ENCODE measurements around the gene CST11. TPM values are rescaled to one million over a fixed set of nuclear protein-coding genes. Genes with fewer than 3 reads are reported as not detected.

The CST11 gene
- total and polyA plus RNA-seq, 11 donors: not detected

- H3K27ac ChIP-seq: no peak overlapping the region
- intact Hi-C loops (cut with DNase I): no loop called here
- no peak for ATAC-seq
These were observed 43.7 kb downstream of the CST11 start for GRCh38 chr20:23408957-23409356.

GRCh38 chr20:23407781-23408464 lies 44.8 kb downstream of the CST11 start:
- no peaks in the 10 kb centered on the region for H3K9me3 ChIP-seq
- TF ChIP-seq POLR2A (IDR thresholded peaks at IDR 0.05): no peak
- H3K4me3 ChIP-seq: no peak overlapping the region
- H3K27ac ChIP-seq: no peak overlapping the region
- intact Hi-C loops (cut with DNase I): no loop called here
- DNase-seq: no peak
- H3K36me3 ChIP-seq: peaks cover 0 to 3% (median 0%) of the 10 kb centered on the region in 9 donors
- 75 to 80% (median 79%) methylated on average over 2 of the region's 2 CpGs for WGBS, 4 donors
- no peak for ATAC-seq
- H3K27me3 ChIP-seq: no peaks in the 10 kb centered on the region
- peaks cover 0 to 61% (median 34%) of the 10 kb centered on the region in 12 donors for H3K4me1 ChIP-seq

More at GRCh38 chr20:23408957-23409356, 43.7 kb downstream of the CST11 start:
- no peak for DNase-seq
- no peak for TF ChIP-seq CTCF (IDR thresholded peaks at IDR 0.05)
- no peak for TF ChIP-seq POLR2A (IDR thresholded peaks at IDR 0.05)
- H3K9me3 ChIP-seq: no peaks in the 10 kb centered on the region
- WGBS, 4 donors: 93 to 95% (median 95%) methylated on average over 2 of the region's 2 CpGs
- peaks cover 0 to 59% (median 32%) of the 10 kb centered on the region in 12 donors for H3K4me1 ChIP-seq
- no peak overlapping the region for H3K4me3 ChIP-seq
- no peaks in the 10 kb centered on the region for H3K27me3 ChIP-seq
- H3K36me3 ChIP-seq: peaks cover 0 to 3% (median 0%) of the 10 kb centered on the region in 9 donors

GRCh38 chr20:23406880-23407279 lies 45.8 kb downstream of the CST11 start:
- ATAC-seq (no peak), DNase-seq (no peak)
- WGBS, 4 donors: 90 to 100% (median 96%) methylated on average over 1 of the region's 1 CpG
- no peak overlapping the region for H3K27ac ChIP-seq
- intact Hi-C loops (cut with DNase I): no loop called here
- no peaks in the 10 kb centered on the region for H3K9me3 ChIP-seq
- peaks cover 0 to 53% (median 31%) of the 10 kb centered on the region in 12 donors for H3K4me1 ChIP-seq
- H3K27me3 ChIP-seq: no peaks in the 10 kb centered on the region
- H3K36me3 ChIP-seq: peaks cover 0 to 9% (median 4%) of the 10 kb centered on the region in 9 donors
- TF ChIP-seq POLR2A (IDR thresholded peaks at IDR 0.05): no peak
- no peak for TF ChIP-seq CTCF (IDR thresholded peaks at IDR 0.05)
- H3K4me3 ChIP-seq: no peak overlapping the region

- H3K36me3 ChIP-seq: peaks cover 0 to 27% (median 6%) of the 10 kb centered on the region in 9 donors
- 47 to 70% (median 53%) methylated on average over 3 of the region's 3 CpGs for WGBS, 4 donors
- H3K9me3 ChIP-seq: no peaks in the 10 kb centered on the region
- no peak overlapping the region for H3K27ac ChIP-seq
- intact Hi-C loops (cut with DNase I): no loop called here
- no peak overlapping the region for H3K4me3 ChIP-seq
- no peak for TF ChIP-seq POLR2A (IDR thresholded peaks at IDR 0.05)
- TF ChIP-seq CTCF (IDR thresholded peaks at IDR 0.05): no peak
- no peaks in the 10 kb centered on the region for H3K27me3 ChIP-seq
- DNase-seq: no peak
- ATAC-seq: peak in 3 of 4 donors; percentile 20 to 55 (median 52)
- H3K4me1 ChIP-seq: peaks cover 0 to 49% (median 28%) of the 10 kb centered on the region in 12 donors
These were observed 48.5 kb downstream of the CST11 start for GRCh38 chr20:23404196-23404595.
